ENCODE data around the gene BRD1. TPM values are rescaled to one million over a fixed set of nuclear protein-coding genes. Genes with fewer than 3 reads are reported as not detected.

Gene BRD1
- total RNA-seq, 2 donors from 2014 or later: 32.7 to 37.7 TPM

GRCh38 chr22:49833340-49834007 lies 5.8 kb upstream of the BRD1 start:
- Histone ChIP-seq H3K9me3 (no peaks in the 10 kb centered on the region), H3K9ac (ENCODE audit: low read depth in 2 of 2, low read length in 2 of 2) (no peak overlapping the region), H3K27me3 (no peaks in the 10 kb centered on the region), H3K4me1 (no peaks in the 10 kb centered on the region), H3K36me3 (no peaks in the 10 kb centered on the region), H3K4me3 (no peak overlapping the region), H3K27ac (no peak overlapping the region)
- no peak for TF ChIP-seq CTCF (IDR thresholded peaks at IDR 0.05)
- no peak for DNase-seq
- intact Hi-C loops (cut with DNase I): no loop called here

- intact Hi-C loops (cut with DNase I): no loop called here
- no peak for DNase-seq
- no peaks in the 10 kb centered on the region for H3K36me3 ChIP-seq
- H3K9me3 ChIP-seq: no peaks in the 10 kb centered on the region
- H3K4me3 ChIP-seq: no peak overlapping the region
- no peaks in the 10 kb centered on the region for H3K27me3 ChIP-seq
- no peak overlapping the region for H3K9ac ChIP-seq (ENCODE audit: low read depth in 2 of 2, low read length in 2 of 2)
- peaks cover 12% of the 10 kb centered on the region for H3K4me1 ChIP-seq
- H3K27ac ChIP-seq: no peak overlapping the region
- no peak for TF ChIP-seq CTCF (IDR thresholded peaks at IDR 0.05)
Observed at GRCh38 chr22:49829044-49829853, 1.6 kb upstream of the BRD1 start.

- intact Hi-C loops (cut with DNase I): no loop called here
- H3K36me3 ChIP-seq: peaks cover 2% of the 10 kb centered on the region
- TF ChIP-seq CTCF (IDR thresholded peaks at IDR 0.05): no peak
- H3K9ac ChIP-seq (ENCODE audit: low read depth in 2 of 2, low read length in 2 of 2): no peak overlapping the region
- H3K27me3 ChIP-seq: no peaks in the 10 kb centered on the region
- H3K9me3 ChIP-seq: no peaks in the 10 kb centered on the region
- no peak for DNase-seq
- H3K4me1 ChIP-seq: peaks cover 12% of the 10 kb centered on the region
- H3K27ac ChIP-seq: no peak overlapping the region
- no peak overlapping the region for H3K4me3 ChIP-seq
Observed at GRCh38 chr22:49828599-49828965, 909 bp upstream of the BRD1 start.

GRCh38 chr22:49827271-49827852 lies 311 bp downstream of the BRD1 start:
- no peak for TF ChIP-seq CTCF (IDR thresholded peaks at IDR 0.05)
- Histone ChIP-seq H3K27ac (peak overlapping the region; percentile 61), H3K36me3 (peaks cover 8% of the 10 kb centered on the region), H3K27me3 (no peaks in the 10 kb centered on the region), H3K9ac (ENCODE audit: low read depth in 2 of 2, low read length in 2 of 2) (peak overlapping the region in 1 of 2 donors; percentile 89), H3K4me3 (peak overlapping the region; percentile 85), H3K9me3 (no peaks in the 10 kb centered on the region), H3K4me1 (peaks cover 12% of the 10 kb centered on the region)
- intact Hi-C loops (cut with DNase I): loop anchor here (2.0 kb wide), 1 partner anchor 25 kb away; the partner anchor contains the start of gene ZBED4
- no peak for DNase-seq

GRCh38 chr22:49826603-49827270 lies 936 bp downstream of the BRD1 start:
- Histone ChIP-seq H3K9me3 (no peaks in the 10 kb centered on the region), H3K4me3 (peak overlapping the region; percentile 85), H3K27me3 (no peaks in the 10 kb centered on the region), H3K27ac (peak overlapping the region; percentile 61), H3K4me1 (peaks cover 12% of the 10 kb centered on the region), H3K36me3 (peaks cover 8% of the 10 kb centered on the region), H3K9ac (ENCODE audit: low read depth in 2 of 2, low read length in 2 of 2) (peak overlapping the region; percentile 85 to 89)
- intact Hi-C loops (cut with DNase I): loop anchor here (2.0 kb wide), 1 partner anchor 26 kb away; the partner anchor contains the start of gene ZBED4
- no peak for TF ChIP-seq CTCF (IDR thresholded peaks at IDR 0.05)
- peak; percentile 47 for DNase-seq
